ENCODE measurements around the gene SNAP47. TPM values are rescaled to one million over a fixed set of nuclear protein-coding genes. Genes with fewer than 3 reads are reported as not detected.

SNAP47 gene
- total RNA-seq, 1 donor from 2014 or later, result 28.4 TPM

DNA sequence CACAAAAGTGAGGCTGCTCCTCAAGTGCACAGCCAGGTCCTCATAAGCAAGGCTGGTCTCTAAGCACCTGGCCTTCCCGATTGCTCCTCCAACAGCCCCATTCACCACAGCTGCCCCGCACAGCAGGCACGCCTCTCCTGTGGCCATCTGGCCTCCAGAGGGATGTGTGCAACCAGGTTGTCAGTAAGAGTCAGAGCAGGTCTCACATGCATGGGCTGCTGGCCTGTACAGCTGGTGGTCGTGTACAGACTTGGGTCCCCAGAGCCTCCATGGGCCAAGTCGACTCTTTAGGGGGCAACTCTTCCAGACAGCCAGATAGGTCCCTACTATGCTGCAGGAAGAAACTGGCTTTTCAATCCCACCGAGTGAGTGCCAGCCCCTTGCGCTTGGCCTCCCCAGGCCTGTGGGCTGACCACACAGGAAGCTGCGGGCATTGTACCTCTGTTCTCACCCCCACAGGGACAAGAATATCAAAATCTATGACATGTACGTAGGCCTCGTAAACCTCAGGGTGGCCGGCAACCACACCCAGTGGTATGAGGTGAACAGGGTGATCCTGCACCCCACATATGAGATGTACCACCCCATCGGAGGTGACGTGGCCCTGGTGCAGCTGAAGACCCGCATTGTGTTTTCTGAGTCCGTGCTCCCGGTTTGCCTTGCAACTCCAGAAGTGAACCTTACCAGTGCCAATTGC is 81.7 kb downstream of the SNAP47 start:
- DNase-seq (ENCODE audit: low spot score), result no peak
- intact Hi-C loops (cut with micrococcal nuclease), result no loop called here
- Mint-ChIP-seq H3K27ac (no peak overlapping the region), H3K36me3 (ENCODE audit: low read depth) (no peaks in the 10 kb centered on the region), H3K4me3 (ENCODE audit: low read depth) (no peak overlapping the region), H3K4me1 (ENCODE audit: low read depth) (no peaks in the 10 kb centered on the region), H3K9me3 (peaks cover 33% of the 10 kb centered on the region), H3K27me3 (ENCODE audit: low read depth) (no peaks in the 10 kb centered on the region)

DNA sequence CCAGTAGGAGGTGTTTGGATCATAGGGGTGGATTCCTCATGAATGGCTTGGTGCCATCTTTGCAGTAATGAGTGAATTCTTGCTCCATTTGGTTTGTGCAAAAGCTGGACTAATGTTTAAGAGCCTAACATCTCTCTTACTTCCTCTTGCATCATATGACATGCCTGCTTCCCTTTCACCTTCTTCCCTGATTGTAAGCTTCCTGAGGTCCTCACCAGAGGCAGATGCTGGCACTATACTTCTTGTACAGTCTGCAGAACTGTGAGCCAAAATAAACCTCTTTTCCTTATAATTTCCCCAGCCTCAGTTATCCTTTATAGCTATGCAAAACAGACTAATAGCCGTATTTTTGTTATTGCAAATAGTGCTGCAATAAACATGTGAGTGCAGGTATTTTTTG is 88.3 kb downstream of the SNAP47 start:
- Mint-ChIP-seq H3K36me3 (ENCODE audit: low read depth) (no peaks in the 10 kb centered on the region), H3K9me3 (peaks cover 27% of the 10 kb centered on the region), H3K4me3 (ENCODE audit: low read depth) (no peak overlapping the region), H3K27me3 (ENCODE audit: low read depth) (no peaks in the 10 kb centered on the region), H3K27ac (no peak overlapping the region), H3K4me1 (ENCODE audit: low read depth) (no peaks in the 10 kb centered on the region)
- no peak for DNase-seq (ENCODE audit: low spot score)
- intact Hi-C loops (cut with micrococcal nuclease), result no loop called here

DNA sequence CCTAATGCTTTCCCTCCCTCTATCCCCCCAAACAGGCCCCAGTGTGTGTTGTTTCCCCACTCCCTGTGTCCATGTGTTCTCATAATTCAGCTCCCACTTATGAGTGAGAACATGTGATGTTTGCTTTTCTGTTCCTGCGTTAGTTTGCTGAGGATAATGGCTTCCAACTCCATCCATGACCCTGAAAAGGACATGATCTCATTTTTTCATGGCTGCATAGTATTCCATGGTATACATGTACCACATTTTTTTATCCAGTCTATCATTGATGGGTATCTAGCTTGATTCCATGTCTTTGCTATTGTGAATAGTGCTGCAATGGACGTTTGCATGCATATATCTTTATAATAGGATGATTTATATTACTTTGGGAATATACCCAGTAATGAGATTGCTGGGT is 89.0 kb downstream of the SNAP47 start:
- intact Hi-C loops (cut with micrococcal nuclease), result no loop called here
- Mint-ChIP-seq H3K36me3 (ENCODE audit: low read depth) (no peaks in the 10 kb centered on the region), H3K27me3 (ENCODE audit: low read depth) (no peaks in the 10 kb centered on the region), H3K9me3 (peaks cover 27% of the 10 kb centered on the region), H3K4me1 (ENCODE audit: low read depth) (no peaks in the 10 kb centered on the region), H3K27ac (no peak overlapping the region), H3K4me3 (ENCODE audit: low read depth) (no peak overlapping the region)
- DNase-seq (ENCODE audit: low spot score), result no peak

DNA sequence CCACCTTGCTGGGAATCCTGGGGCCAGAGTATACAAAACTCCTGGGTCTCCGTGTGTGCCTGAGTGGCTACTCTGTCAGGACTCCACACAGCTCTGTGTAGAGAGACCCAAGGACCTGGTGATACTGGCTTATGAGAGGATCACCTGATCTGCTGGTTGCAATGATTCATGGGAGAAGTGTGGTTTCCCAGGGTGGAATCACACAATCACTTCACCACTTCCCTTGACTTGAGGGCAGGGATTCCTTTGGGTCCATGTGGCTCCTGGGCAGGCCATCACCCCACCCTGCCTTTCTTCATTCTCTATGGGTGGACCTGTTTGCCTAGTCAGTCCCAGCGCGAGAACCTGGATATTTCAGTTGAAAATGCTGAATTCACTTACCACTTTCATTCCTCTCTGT is 93.6 kb downstream of the SNAP47 start:
- H3K4me1 Mint-ChIP-seq (ENCODE audit: low read depth), result no peaks in the 10 kb centered on the region
- DNase-seq (ENCODE audit: low spot score), result no peak
- H3K9me3 Mint-ChIP-seq, result peaks cover 17% of the 10 kb centered on the region
- intact Hi-C loops (cut with micrococcal nuclease), result no loop called here
- no peaks in the 10 kb centered on the region for H3K27me3 Mint-ChIP-seq (ENCODE audit: low read depth)
- no peaks in the 10 kb centered on the region for H3K36me3 Mint-ChIP-seq (ENCODE audit: low read depth)
- H3K27ac Mint-ChIP-seq, result no peak overlapping the region
- H3K4me3 Mint-ChIP-seq (ENCODE audit: low read depth), result no peak overlapping the region

Other genes with a start within 250 kb of the SNAP47 start
- 5.1 and 5.7 TPM in 2 replicates for gene ZNF678, start 171.9 kb upstream of the SNAP47 start, total RNA-seq
- 26.6 and 27.5 TPM in 2 replicates for gene JMJD4, start 133 bp upstream of the SNAP47 start, total RNA-seq
- not detected in 2 replicates for gene PRSS38, start 80.2 kb downstream of the SNAP47 start, total RNA-seq
- 0.05 TPM in 1 of 2 replicates, not detected in the other for gene WNT9A, start 212.5 kb downstream of the SNAP47 start, total RNA-seq

Data from activated T-helper 2 cell treated with anti-CD3 and anti-CD28 coated beads, Interferon-gamma antibody, Interleukin-2, Interleukin-4, amounts not matched to agents 10 μg/mL and 5 μg/mL and 100 μg/mL, durations not matched to agents 14 hours and 24 hours and 36 hours (primary cell).